OCI-LY7 (cell line): ENCODE measurements around the gene PSD2. TPM values are rescaled to one million over a fixed set of nuclear protein-coding genes. Genes with fewer than 3 reads are reported as not detected.

ENCODE experiments used
- BruUV-seq: library from RNA; stranded (reverse); fragments of 400-500 nt; replicated peaks from 2 replicates; lab custom pipeline; 2021; lab: Mats Ljungman, UMichigan
- CTCF ChIA-PET: fragments of 300-600 bp; sonication (Branson Sonifier 250); formaldehyde crosslinking; loops from one replicate; lab custom pipeline; 2022; ENCODE audit warnings: antibody characterized with exemption; ENCODE audit not compliant: unreplicated experiment; lab: Charles Lee
- POLR2A ChIA-PET: fragments of 300-600 bp; sonication (Branson Sonifier 250); formaldehyde crosslinking; loops from one replicate; lab custom pipeline; 2022; ENCODE audit warnings: antibody characterized with exemption; lab: Charles Lee
- DNase-seq: peaks from one replicate; pipeline ENCODE4 v3.0.0-alpha.2; 2015; ENCODE audit warnings: low spot score
- H2AFZ ChIP-seq: fragments of 200-600 bp; sonication (generic), shearing (Covaris generic); 2 replicates; pipeline ENCODE4 v1.6.1; 2014; ENCODE audit warnings: mild to moderate bottlenecking, antibody characterized with exemption, low read length, moderate library complexity
- H3K27ac ChIP-seq: fragments of 200-600 bp; sonication (generic); 2 replicates; pipeline ENCODE4 v1.5.1; 2014; ENCODE audit warnings: mixed run types, low read depth, mild to moderate bottlenecking, moderate library complexity, low read length, inconsistent platforms; ENCODE audit not compliant: poor library complexity, severe bottlenecking
- H3K36me3 ChIP-seq: fragments of 200-600 bp; sonication (generic); 2 replicates; pipeline ENCODE4 v1.6.1; 2014; ENCODE audit warnings: mild to moderate bottlenecking, antibody characterized with exemption, low read length, moderate library complexity, mixed read lengths; ENCODE audit not compliant: insufficient read depth
- H3K4me1 ChIP-seq: fragments of 200-600 bp; sonication (generic); 2 replicates; pipeline ENCODE4 v1.5.1; 2014; ENCODE audit warnings: mild to moderate bottlenecking, low read length; ENCODE audit not compliant: insufficient read depth, poor library complexity, severe bottlenecking
- H3K4me2 ChIP-seq: fragments of 200-600 bp; sonication (generic); 2 replicates; pipeline ENCODE4 v1.6.1; 2014; ENCODE audit warnings: mild to moderate bottlenecking, low read length
- H3K4me3 ChIP-seq: fragments of 200-600 bp; sonication (generic); 2 replicates; pipeline ENCODE4 v1.5.1; 2014; ENCODE audit warnings: mild to moderate bottlenecking, low read depth, low read length; ENCODE audit not compliant: poor library complexity, severe bottlenecking
- H3K79me2 ChIP-seq: fragments of 200-600 bp; sonication (generic); 2 replicates; pipeline ENCODE4 v1.6.1; 2016; ENCODE audit warnings: low read depth, mild to moderate bottlenecking, low read length, moderate library complexity, mixed read lengths; ENCODE audit not compliant: insufficient read depth
- H3K9me2 ChIP-seq: fragments of 200-600 bp; sonication (generic); 2 replicates; pipeline ENCODE4 v1.6.1; 2016; ENCODE audit warnings: mild to moderate bottlenecking, low read length, mixed read lengths; ENCODE audit not compliant: insufficient read depth
- H3K9me3 ChIP-seq: fragments of 200-600 bp; sonication (generic); 2 replicates; pipeline ENCODE4 v1.6.1; 2014; ENCODE audit warnings: mild to moderate bottlenecking, mixed run types, low read length, mixed read lengths
- H4K20me1 ChIP-seq: fragments of 200-600 bp; sonication (generic); 2 replicates; pipeline ENCODE4 v1.6.1; 2014; ENCODE audit warnings: mild to moderate bottlenecking, antibody characterized with exemption, low read length, moderate library complexity, mixed read lengths; ENCODE audit not compliant: insufficient read depth
- CTCF ChIP-seq: fragments of 200-600 bp; sonication (generic); conservative IDR thresholded peaks from 2 replicates; pipeline ENCODE4 v1.5.1; 2014; ENCODE audit warnings: mild to moderate bottlenecking, antibody characterized with exemption, low read length, moderate library complexity, mixed read lengths
- EZH2phosphoT487 ChIP-seq: fragments of 200-600 bp; sonication (generic); IDR thresholded peaks from 2 replicates; pipeline ENCODE4 v1.6.1; 2018; ENCODE audit warnings: low read depth, borderline replicate concordance, mild to moderate bottlenecking, mixed run types, antibody characterized with exemption, low read length, moderate library complexity, mixed read lengths
- intact Hi-C: fragments of 100-400 bp; cut with micrococcal nuclease; formaldehyde crosslinking; loops from one replicate; pipeline ENCODE4 v1.10.0; 2022; ENCODE audit not compliant: unreplicated experiment
- total RNA-seq, 2 experiments: library from RNA; depleted of rRNA in 1 of 2; stranded (reverse); fragments of >200 nt in 1 of 2; shearing (Covaris generic) in 1 of 2; gene quantifications; 2 replicates each; pipeline ENCODE4 v1.2.3, GENCODE V29; 2014 to 2022

PSD2 gene
- total RNA-seq, 2 experiments from 2014 or later, result 0.11 to 0.13 TPM

GRCh38 chr5:139838381-139839197, 43.0 kb downstream of the PSD2 start:
- no peaks in the 10 kb centered on the region for H3K4me1 ChIP-seq
- no peaks in the 10 kb centered on the region for H3K9me2 ChIP-seq
- no peak overlapping the region for H2AFZ ChIP-seq
- no peaks in the 10 kb centered on the region for H3K9me3 ChIP-seq
- ChIA-PET POLR2A (no interaction called here), CTCF (no interaction called here)
- no peaks in the 10 kb centered on the region for H4K20me1 ChIP-seq
- no TSS peak for BruUV-seq
- no peak overlapping the region for H3K4me2 ChIP-seq
- intact Hi-C loops, result no loop called here
- H3K27ac ChIP-seq, result no peak overlapping the region
- TF ChIP-seq CTCF, result no peak
- no peak for TF ChIP-seq EZH2phosphoT487
- DNase-seq, result no peak
- H3K4me3 ChIP-seq, result no peak overlapping the region
- no peaks in the 10 kb centered on the region for H3K36me3 ChIP-seq
- no peaks in the 10 kb centered on the region for H3K79me2 ChIP-seq

- H3K36me3 ChIP-seq, result no peaks in the 10 kb centered on the region
- H4K20me1 ChIP-seq, result no peaks in the 10 kb centered on the region
- ChIA-PET CTCF (no interaction called here), POLR2A (no interaction called here)
- no peaks in the 10 kb centered on the region for H3K9me2 ChIP-seq
- no peaks in the 10 kb centered on the region for H3K9me3 ChIP-seq
- TF ChIP-seq EZH2phosphoT487, result no peak
- TF ChIP-seq CTCF, result no peak
- no peak overlapping the region for H3K27ac ChIP-seq
- no TSS peak for BruUV-seq
- no peak overlapping the region for H3K4me2 ChIP-seq
- no peak overlapping the region for H3K4me3 ChIP-seq
- no peaks in the 10 kb centered on the region for H3K79me2 ChIP-seq
- intact Hi-C loops, result no loop called here
- DNase-seq, result no peak
- H2AFZ ChIP-seq, result no peak overlapping the region
- no peaks in the 10 kb centered on the region for H3K4me1 ChIP-seq
These were observed 43.7 kb downstream of the PSD2 start for GRCh38 chr5:139839232-139839815.

- Histone ChIP-seq H3K4me2 (no peak overlapping the region), H4K20me1 (no peaks in the 10 kb centered on the region), H3K36me3 (no peaks in the 10 kb centered on the region), H2AFZ (no peak overlapping the region), H3K9me3 (no peaks in the 10 kb centered on the region), H3K9me2 (no peaks in the 10 kb centered on the region), H3K4me3 (no peak overlapping the region), H3K79me2 (no peaks in the 10 kb centered on the region), H3K4me1 (no peaks in the 10 kb centered on the region), H3K27ac (no peak overlapping the region)
- no TSS peak for BruUV-seq
- ChIA-PET POLR2A (no interaction called here), CTCF (no interaction called here)
- DNase-seq, result no peak
- intact Hi-C loops, result no loop called here
- no peak for TF ChIP-seq CTCF
- TF ChIP-seq EZH2phosphoT487, result no peak
These were observed 44.3 kb downstream of the PSD2 start for GRCh38 chr5:139839918-139840317.
